HepG2 (cell line): ENCODE measurements around the gene ERV3-1. TPM values are rescaled to one million over a fixed set of nuclear protein-coding genes. Genes with fewer than 3 reads are reported as not detected.
A peak's percentile ranks its signal among the peaks of the same experiment; 100 is the strongest.

Source experiments
- CERS6 ChIP-seq: sonication (generic); formaldehyde crosslinking; IDR thresholded peaks from 2 replicates; pipeline ENCODE4 v1.5.0; 2020; ENCODE audit warnings: missing genetic modification reagents
- E2F1 ChIP-seq: sonication (generic); formaldehyde crosslinking; IDR thresholded peaks from 2 replicates; pipeline ENCODE4 v1.5.0; 2020; ENCODE audit warnings: missing genetic modification reagents
- FOXA1 ChIP-seq, 2 experiments: fragments of 450-650 bp in 1 of 2; sonication (generic) in 1 of 2; formaldehyde crosslinking in 1 of 2; IDR thresholded peaks; 2 replicates each; pipeline versions ENCODE4 v1.4.0 to v1.6.1; 2016 to 2020; ENCODE audit warnings: missing genetic modification reagents in 1 of 2
- GMEB1 ChIP-seq: sonication (generic); formaldehyde crosslinking; IDR thresholded peaks from 2 replicates; pipeline ENCODE4 v1.5.1; 2020; ENCODE audit warnings: missing genetic modification reagents, mild to moderate bottlenecking, borderline replicate concordance
- HMGA1 ChIP-seq: sonication (generic); formaldehyde crosslinking; conservative IDR thresholded peaks from 2 replicates; pipeline ENCODE4 v1.4.0; 2020; ENCODE audit warnings: missing genetic modification reagents
- NR2C2 ChIP-seq: sonication (generic); formaldehyde crosslinking; IDR thresholded peaks from 2 replicates; pipeline ENCODE4 v1.4.0; 2020; ENCODE audit warnings: missing genetic modification reagents, mild to moderate bottlenecking, moderate library complexity, borderline replicate concordance
- PATZ1 ChIP-seq: sonication (generic); formaldehyde crosslinking; IDR thresholded peaks from 2 replicates; pipeline ENCODE4 v1.4.0; 2020; ENCODE audit warnings: missing genetic modification reagents
- PREB ChIP-seq: sonication (generic); formaldehyde crosslinking; IDR thresholded peaks from 2 replicates; pipeline ENCODE4 v1.4.0; 2020; ENCODE audit warnings: missing genetic modification reagents
- RXRA ChIP-seq: sonication (generic); formaldehyde crosslinking; IDR thresholded peaks from 2 replicates; pipeline ENCODE4 v1.5.1; 2020; ENCODE audit warnings: missing genetic modification reagents
- SATB2 ChIP-seq: sonication (generic); formaldehyde crosslinking; IDR thresholded peaks from 2 replicates; pipeline ENCODE4 v1.5.0; 2020; ENCODE audit warnings: missing genetic modification reagents
- STAG1 ChIP-seq: sonication (generic); formaldehyde crosslinking; IDR thresholded peaks from 2 replicates; pipeline ENCODE4 v1.4.0; 2020; ENCODE audit warnings: missing genetic modification reagents
- STAT6 ChIP-seq: sonication (generic); formaldehyde crosslinking; IDR thresholded peaks from 2 replicates; pipeline ENCODE4 v1.4.0; 2020; ENCODE audit warnings: missing genetic modification reagents, mild to moderate bottlenecking, borderline replicate concordance
- ZBTB21 ChIP-seq: sonication (generic); formaldehyde crosslinking; IDR thresholded peaks from 2 replicates; pipeline ENCODE4 v1.4.0; 2020; ENCODE audit warnings: missing genetic modification reagents
- ZFP1 ChIP-seq: IDR thresholded peaks from 2 replicates; pipeline ENCODE4 v1.6.1; 2016
- ZGPAT ChIP-seq: IDR thresholded peaks from 2 replicates; pipeline ENCODE4 v1.6.1; 2016; ENCODE audit warnings: mild to moderate bottlenecking
- ZNF343 ChIP-seq: sonication (generic); formaldehyde crosslinking; IDR thresholded peaks from 2 replicates; pipeline ENCODE4 v1.4.0; 2020; ENCODE audit warnings: mild to moderate bottlenecking, missing genetic modification reagents
- ZNF839 ChIP-seq: sonication (generic); formaldehyde crosslinking; IDR thresholded peaks from 2 replicates; pipeline ENCODE4 v1.4.0; 2020; ENCODE audit warnings: missing genetic modification reagents, mild to moderate bottlenecking, borderline replicate concordance
- polyA plus RNA-seq, 8 experiments: library from polyadenylated mRNA; depleted of rRNA in 3 of 8; stranded (reverse) in 7 of 8; unstranded in 1 of 8; fragments of >200 nt; fragmentation: Illumina TruSeq in 4 of 8; extraction: Trizol in 4 of 8; gene quantifications; 2 replicates each; pipeline versions ENCODE4 v1.2.1 to v1.2.3, GENCODE V29; 2011 to 2016; ENCODE audit warnings: low read depth in 4 of 8, missing spikeins in 1 of 8, mixed read lengths in 1 of 8; ENCODE audit not compliant: insufficient read depth in 1 of 8
- total RNA-seq, 5 experiments: library from RNA; depleted of rRNA; stranded (reverse); fragments of >200 nt; fragmentation: Illumina TruSeq; extraction: Trizol; gene quantifications; 2 replicates each; pipeline ENCODE4 v1.2.3, GENCODE V29; 2016; ENCODE audit warnings: low read depth in 1 of 5

ERV3-1 gene
- total and polyA plus RNA-seq, 2 of the 13 experiments (the other 11 are each of a cell fraction or from before 2014, with no cell fraction given): 20.4 to 86.3 TPM

- TF ChIP-seq PATZ1 (CRISPR knock-in tag): peak; percentile 31; the same call in 1 of the 2 replicates
- TF ChIP-seq NR2C2: peak; percentile 85
- TF ChIP-seq FOXA1 (IDR thresholded peaks at IDR 0.05): no peak
- peak; percentile 86 for TF ChIP-seq FOXA1 (CRISPR knock-in tag; IDR thresholded peaks at IDR 0.05)
- no peak for TF ChIP-seq STAG1
- TF ChIP-seq HMGA1: no peak
- no peak for TF ChIP-seq E2F1 (CRISPR knock-in tag)
- TF ChIP-seq ZFP1 (CRISPR knock-in tag): peak; percentile 79
- TF ChIP-seq GMEB1 (CRISPR knock-in tag): peak; percentile 39; the same call in 1 of the 2 replicates
- TF ChIP-seq STAT6 (CRISPR knock-in tag): no peak
- no peak for TF ChIP-seq SATB2 (CRISPR knock-in tag)
- TF ChIP-seq CERS6 (CRISPR knock-in tag): no peak
- TF ChIP-seq ZGPAT (CRISPR knock-in tag): peak; percentile 98
- TF ChIP-seq RXRA (CRISPR knock-in tag): peak; percentile 32
- no peak for TF ChIP-seq ZNF839 (CRISPR knock-in tag)
- TF ChIP-seq ZBTB21 (CRISPR knock-in tag): no peak
- TF ChIP-seq ZNF343 (CRISPR knock-in tag): no peak; the same call in 1 of the 2 replicates
- TF ChIP-seq PREB (CRISPR knock-in tag): no peak
Measured at GRCh38 chr7:64999165-65000004, 7.1 kb downstream of the ERV3-1 start (continued).
